SK-N-MC (cell line): ENCODE data around the gene PEX10.

Experiments used
- EZH2 ChIP-seq: fragments of 200-600 bp; sonication (generic); IDR thresholded peaks from one replicate; pipeline ENCODE4 v1.6.1; 2017; ENCODE audit warnings: antibody characterized with exemption
- FOXP2 ChIP-seq: optimal IDR thresholded peaks from 2 replicates; pipeline ENCODE3; 2011; ENCODE audit warnings: mild to moderate bottlenecking, moderate library complexity; ENCODE audit not compliant: insufficient read depth; ENCODE audit errors: extremely low read length, control extremely low read depth
- POLR2AphosphoS5 ChIP-seq: IDR thresholded peaks from 2 replicates; pipeline ENCODE4 v1.6.1; 2012; ENCODE audit warnings: mild to moderate bottlenecking, low read depth, low read length, borderline replicate concordance

- 0 out of 2 replicates have a peak, but pooled peaks have one; percentile 16 for TF ChIP-seq POLR2AphosphoS5
- TF ChIP-seq EZH2, result no peak
- no peak for TF ChIP-seq FOXP2
These were observed 30.4 kb downstream of the PEX10 start for GRCh38 chr1:2381741-2382620.
